AG04449 (cell line): ENCODE measurements around the gene ZNF182.
"Not testable (repeated sequence)": the region's sequence is repeated elsewhere in the genome, so short reads cannot be mapped to it uniquely, and the experiment has no call there.

ENCODE experiments used
- CTCF ChIA-PET: fragments of 350-600 bp; formaldehyde crosslinking; extraction: SDS; loops from one replicate; lab custom pipeline; 2021; ENCODE audit warnings: antibody characterized with exemption; lab: Yijun Ruan, JAX
- POLR2A ChIA-PET: fragments of 400-600, 350-600 bp; formaldehyde crosslinking; extraction: SDS; loops from one replicate; lab custom pipeline; 2020; ENCODE audit warnings: antibody characterized with exemption, inconsistent platforms; lab: Yijun Ruan, JAX
- DNase-seq: peaks from one replicate; pipeline ENCODE4 v3.0.0-alpha.2; 2010; ENCODE audit warnings: low read depth, low spot score
- H3K4me3 ChIP-seq: 2 replicates; pipeline ENCODE4 v1.5.1; 2011; ENCODE audit warnings: low read depth, mild to moderate bottlenecking, control low read depth, low read length
- TF ChIP-seq, protein P1 (sequence below): IDR thresholded peaks from one replicate; pipeline ENCODE4 v1.5.1; 2011; ENCODE audit warnings: mild to moderate bottlenecking, moderate library complexity, low read length, control low read depth, inconsistent platforms; ENCODE audit not compliant: insufficient read depth; ENCODE audit errors: missing control alignments

The ZNF182 gene

GRCh38 chrX:47941423-47941822, 62.4 kb downstream of the ZNF182 start:
- no peak for DNase-seq
- no peak overlapping the region for H3K4me3 ChIP-seq
- ChIA-PET CTCF (no interaction called here), POLR2A (no interaction called here)
- TF ChIP-seq, protein P1, sequence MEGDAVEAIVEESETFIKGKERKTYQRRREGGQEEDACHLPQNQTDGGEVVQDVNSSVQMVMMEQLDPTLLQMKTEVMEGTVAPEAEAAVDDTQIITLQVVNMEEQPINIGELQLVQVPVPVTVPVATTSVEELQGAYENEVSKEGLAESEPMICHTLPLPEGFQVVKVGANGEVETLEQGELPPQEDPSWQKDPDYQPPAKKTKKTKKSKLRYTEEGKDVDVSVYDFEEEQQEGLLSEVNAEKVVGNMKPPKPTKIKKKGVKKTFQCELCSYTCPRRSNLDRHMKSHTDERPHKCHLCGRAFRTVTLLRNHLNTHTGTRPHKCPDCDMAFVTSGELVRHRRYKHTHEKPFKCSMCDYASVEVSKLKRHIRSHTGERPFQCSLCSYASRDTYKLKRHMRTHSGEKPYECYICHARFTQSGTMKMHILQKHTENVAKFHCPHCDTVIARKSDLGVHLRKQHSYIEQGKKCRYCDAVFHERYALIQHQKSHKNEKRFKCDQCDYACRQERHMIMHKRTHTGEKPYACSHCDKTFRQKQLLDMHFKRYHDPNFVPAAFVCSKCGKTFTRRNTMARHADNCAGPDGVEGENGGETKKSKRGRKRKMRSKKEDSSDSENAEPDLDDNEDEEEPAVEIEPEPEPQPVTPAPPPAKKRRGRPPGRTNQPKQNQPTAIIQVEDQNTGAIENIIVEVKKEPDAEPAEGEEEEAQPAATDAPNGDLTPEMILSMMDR = no peak

- no peak for DNase-seq
- no peak overlapping the region for H3K4me3 ChIP-seq
- ChIA-PET CTCF (no interaction called here), POLR2A (no interaction called here)
- TF ChIP-seq, protein P1 = no peak
These were observed 63.3 kb downstream of the ZNF182 start for GRCh38 chrX:47940448-47940847.

DNA sequence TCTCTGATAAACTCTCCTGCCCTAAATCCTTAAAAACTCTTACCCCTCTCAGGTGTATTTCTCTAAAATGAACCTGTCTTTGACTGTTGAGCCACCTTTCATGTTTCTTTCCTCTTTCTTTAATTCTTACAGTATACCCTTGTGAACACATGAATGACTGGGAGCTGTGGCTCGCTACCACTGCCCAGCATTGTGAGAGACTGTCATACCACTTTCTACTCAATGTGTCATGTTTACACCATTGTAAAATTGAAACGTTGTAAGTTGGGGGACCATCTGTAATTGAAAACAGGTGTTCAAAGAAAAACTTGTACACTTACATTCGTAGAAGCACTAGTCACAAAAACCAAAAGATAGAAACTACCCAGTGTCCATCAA, 66.9 kb downstream of the ZNF182 start:
- TF ChIP-seq, protein P1 = no peak
- H3K4me3 ChIP-seq = no peak overlapping the region
- no peak for DNase-seq
- CTCF ChIA-PET = no interaction called here
- POLR2A ChIA-PET = no interaction called here

DNA sequence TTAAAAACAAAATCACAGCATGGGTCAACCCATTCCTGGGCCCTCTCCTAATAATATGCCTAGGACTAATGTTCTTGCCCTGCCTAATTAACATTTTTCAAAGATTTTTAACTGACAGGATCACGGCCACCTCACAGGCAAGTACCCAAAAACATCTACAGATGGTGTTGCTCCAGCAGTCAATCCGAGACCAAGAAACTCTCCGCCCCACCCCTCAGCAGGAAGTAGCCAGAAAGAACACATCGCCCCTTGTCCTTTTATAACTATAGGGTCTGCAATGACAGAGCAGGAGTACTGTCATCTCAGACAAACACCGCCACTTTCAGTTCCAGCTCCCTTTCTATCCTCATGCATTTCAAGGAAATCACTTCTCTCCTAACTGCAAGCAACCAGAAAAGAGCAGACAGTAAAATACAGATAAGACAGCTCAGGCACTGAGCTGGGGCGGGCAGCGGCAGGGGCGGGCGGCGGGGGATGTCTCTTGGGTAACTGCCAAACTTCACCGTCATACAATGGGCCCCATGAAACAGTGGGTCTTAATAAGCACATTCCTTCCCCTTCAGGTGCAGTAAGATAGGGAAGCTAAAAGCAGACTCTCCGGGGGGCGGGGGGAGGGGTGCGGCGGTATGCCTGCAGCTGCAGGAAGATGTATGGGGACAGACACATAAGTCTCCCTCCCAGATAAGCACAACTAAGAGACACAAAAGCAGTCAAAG, 67.4 kb downstream of the ZNF182 start:
- POLR2A ChIA-PET = no interaction called here
- TF ChIP-seq, protein P1 = no peak
- no peak for DNase-seq
- no peak overlapping the region for H3K4me3 ChIP-seq
- CTCF ChIA-PET = no interaction called here

DNA sequence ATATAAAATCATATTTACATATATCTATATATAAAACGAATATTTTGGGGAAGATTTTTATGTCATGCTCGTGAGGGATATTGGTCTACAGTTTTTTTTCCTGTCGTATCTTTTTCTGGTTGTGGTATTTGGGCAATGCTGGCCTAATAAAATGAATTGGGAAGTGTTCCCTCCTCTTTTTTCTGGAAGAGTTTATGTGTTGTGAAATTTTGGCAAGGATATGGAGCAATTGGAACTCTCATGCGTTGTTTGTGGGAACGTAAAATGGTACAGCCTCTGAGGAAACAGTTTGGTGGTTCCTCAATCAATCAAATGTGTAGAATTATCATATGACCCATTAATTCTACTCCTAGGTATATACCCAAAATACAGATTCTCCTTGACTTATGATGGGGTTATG, 69.8 kb downstream of the ZNF182 start:
- H3K4me3 ChIP-seq = no peak overlapping the region
- POLR2A ChIA-PET = no interaction called here
- TF ChIP-seq, protein P1 = no peak
- DNase-seq = no peak
- CTCF ChIA-PET = no interaction called here

GRCh38 chrX:47931970-47932369, 71.8 kb downstream of the ZNF182 start:
- DNase-seq, CTCF ChIA-PET, POLR2A ChIA-PET, H3K4me3 ChIP-seq: not testable (repeated sequence)

DNA sequence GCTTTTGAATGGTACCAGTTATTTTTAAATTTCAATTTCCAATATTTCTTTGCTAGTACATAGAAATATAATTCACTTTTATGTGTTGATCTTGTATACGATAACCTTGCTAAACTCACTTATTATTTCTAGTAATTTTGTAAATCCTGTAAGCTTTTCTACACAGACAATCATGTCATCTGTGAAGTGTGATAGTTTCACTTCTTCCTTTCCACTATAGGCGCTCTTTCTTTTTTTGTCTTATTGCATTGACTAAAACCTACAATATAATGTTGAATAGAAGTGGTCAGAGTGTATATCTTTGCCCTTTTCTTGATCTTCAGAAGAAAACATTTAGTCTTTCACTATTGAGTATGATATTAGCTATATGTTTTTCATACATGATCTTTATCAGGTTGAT, 76.6 kb downstream of the ZNF182 start:
- TF ChIP-seq, protein P1 = no peak
- no peak for DNase-seq
- CTCF ChIA-PET = no interaction called here
- H3K4me3 ChIP-seq = no peak overlapping the region
- POLR2A ChIA-PET = no interaction called here
